Middle frontal gyrus (tissue), 1 donor: ENCODE measurements around the gene CGNL1.

ENCODE experiments used
- DNase-seq: peaks from one replicate; pipeline ENCODE4 v3.0.0-alpha.2; 2015; ENCODE audit warnings: low spot score; ENCODE audit errors: extremely low spot score

The CGNL1 gene

GRCh38 chr15:57519806-57520205 lies 143.5 kb downstream of the CGNL1 start:
- no peak for DNase-seq

DNA sequence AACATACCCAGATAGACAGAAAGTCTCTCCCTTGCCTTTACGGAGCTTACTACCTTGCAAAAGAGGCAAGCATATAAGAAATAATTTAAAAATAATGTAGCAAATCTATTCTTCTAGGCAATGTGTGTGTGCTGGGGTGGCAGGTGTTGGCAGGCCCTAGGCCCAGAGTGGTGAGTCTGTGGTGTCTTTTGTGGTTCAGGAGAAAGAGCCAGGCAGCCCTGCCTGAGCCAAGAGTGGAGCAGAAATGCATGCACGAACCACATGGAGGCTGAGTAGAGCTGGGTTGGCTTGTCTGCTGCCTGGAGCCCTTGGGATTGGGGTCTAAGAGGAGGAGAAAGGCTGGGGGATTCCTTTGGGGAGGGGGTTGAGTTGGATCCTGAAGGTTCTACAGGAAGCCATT lies 145.2 kb downstream of the CGNL1 start:
- DNase-seq: no peak

GRCh38 chr15:57522148-57522547 lies 145.8 kb downstream of the CGNL1 start:
- no peak for DNase-seq

GRCh38 chr15:57525581-57525980 lies 149.3 kb downstream of the CGNL1 start:
- DNase-seq: no peak

- no peak for DNase-seq
Measured at GRCh38 chr15:57526076-57526475, 149.8 kb downstream of the CGNL1 start.

DNA sequence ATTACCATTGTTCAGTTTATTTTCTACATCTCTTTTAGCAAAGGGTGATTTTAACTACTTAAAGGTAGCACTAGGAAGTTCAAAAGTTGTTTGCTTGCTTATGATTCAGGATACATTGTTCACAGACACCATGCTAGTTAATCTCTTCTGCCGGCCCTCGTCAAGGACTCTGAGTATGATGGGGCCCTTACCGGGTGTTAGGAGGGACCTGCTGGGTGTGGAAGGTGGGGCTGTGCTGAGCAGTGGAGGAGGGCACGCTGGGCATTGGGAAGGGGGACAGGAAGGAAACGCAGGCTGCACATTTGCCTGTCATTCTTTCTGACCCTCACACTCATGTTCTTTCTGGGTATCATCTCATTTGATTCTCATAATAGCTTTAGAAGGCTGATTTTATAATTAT lies 150.3 kb downstream of the CGNL1 start:
- no peak for DNase-seq

- peak; percentile 77 for DNase-seq
Measured at GRCh38 chr15:57527382-57528091, 151.2 kb downstream of the CGNL1 start.

DNA sequence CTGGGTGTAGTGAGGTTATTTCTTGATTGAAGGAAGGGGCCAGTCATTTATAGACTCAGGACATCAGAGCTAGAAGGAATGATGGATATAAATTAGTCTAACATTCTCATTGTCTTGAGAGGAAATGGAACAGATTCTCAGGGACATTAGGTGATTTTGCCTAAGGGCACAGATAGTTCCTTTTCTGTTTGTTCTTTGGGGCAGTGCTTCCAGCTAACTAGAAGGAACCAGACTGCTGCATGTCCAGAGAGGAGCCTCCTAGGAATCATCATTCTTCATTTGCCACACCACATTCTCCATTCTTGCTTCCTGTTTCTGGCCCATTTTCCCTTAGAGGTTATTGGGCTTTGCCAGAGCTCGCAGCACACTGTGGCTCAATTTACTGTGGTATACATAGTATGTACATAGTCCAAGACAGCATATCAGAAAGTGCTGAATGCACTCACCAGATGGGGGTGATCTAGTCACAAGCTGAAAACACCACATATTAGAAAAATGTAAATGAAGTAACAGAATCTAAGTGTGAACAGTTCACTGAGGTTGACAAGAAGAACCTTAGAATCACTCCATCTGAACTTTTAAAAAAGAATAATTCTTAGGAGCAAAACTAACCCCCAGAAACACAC lies 152.7 kb downstream of the CGNL1 start:
- DNase-seq: no peak

DNA sequence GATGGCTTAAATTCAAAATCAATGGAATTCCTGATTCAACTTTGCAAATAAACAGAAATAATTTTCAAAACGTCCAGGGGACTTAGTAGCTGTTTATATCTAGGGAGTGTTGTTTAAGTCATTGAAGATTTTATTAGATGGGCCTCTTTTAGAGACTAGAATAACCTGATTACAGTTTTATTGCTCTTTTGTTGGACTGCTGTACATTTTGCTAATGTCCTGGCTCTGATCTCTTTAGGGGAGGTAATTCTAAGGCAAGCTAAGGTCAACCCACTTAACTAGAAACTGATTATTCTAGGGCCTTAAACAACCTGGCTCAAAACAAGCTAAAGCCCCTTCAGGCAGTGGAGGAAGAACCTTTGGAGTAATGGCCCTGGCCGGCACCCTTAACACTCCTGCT lies 153.4 kb downstream of the CGNL1 start:
- no peak for DNase-seq

DNA sequence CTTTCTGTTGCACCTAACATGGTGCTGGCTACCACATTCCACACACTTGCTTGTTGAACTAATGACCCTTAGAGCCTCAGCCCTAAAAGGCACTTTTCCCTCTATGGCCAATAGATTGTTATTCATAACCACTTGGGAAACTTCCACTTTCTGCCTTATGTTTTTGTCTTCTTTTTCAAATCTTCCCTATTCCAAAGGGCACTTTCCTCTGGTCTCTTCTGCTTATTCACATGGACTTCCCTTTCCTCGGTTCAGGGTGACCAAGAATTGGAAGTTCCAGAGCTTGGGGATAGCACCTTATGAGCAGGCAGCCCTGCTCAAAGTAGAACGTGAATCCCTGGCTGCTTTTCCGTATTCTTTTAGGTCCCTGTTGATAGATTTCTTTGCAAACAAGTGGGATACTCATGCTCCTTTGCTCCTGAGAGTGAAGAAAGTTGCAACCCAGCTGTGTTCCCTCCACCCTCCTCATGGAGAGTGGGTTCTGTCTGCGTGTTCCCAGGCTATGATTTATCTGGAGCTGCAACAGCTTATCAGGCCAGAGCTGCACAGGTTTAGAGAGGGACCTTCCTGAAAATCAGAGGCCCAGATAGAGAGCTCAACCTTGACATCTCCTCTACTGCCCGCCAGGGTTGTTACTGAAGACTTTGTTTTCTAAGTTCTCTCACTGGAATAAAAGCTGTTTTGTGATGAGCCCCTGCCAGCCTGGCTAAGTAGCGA lies 156.6 kb downstream of the CGNL1 start:
- no peak for DNase-seq

DNA sequence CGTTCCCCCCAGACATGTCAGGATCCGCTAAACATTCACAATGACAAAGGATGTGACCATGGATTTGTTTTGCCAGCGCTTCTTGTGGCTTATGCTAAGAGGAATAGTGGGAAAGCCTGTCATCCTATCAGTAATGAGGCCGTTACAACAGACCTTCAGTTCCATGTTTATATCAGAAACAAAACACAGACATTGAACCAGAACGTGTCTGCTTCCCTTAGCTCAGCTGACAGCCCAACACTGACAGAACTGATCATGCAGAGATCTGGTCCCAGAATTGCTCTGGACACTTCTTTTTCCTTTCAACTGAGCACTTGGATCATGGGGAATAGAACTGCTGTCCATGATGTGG lies 157.1 kb downstream of the CGNL1 start:
- no peak for DNase-seq

- no peak for DNase-seq
Measured at GRCh38 chr15:57534281-57534680, 158.0 kb downstream of the CGNL1 start.

DNA sequence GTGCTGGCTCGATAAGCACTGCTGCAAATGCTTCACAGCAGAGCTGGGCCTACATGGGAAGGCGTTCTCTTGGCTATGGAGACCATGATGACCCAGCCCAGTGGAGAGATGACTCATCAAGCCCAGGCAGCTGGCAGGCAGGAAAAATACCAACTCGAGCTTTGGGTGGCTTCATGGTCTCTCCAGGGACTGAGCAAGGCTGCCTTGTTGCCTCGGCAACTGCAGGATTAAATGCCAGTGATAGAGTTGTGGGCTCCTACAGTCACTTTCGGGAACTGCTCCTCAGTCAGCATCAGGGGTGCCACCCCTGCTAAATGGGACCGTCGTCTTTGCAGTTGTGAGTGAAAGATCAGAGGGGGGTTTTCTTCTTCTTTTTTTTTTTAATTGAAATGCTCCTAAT lies 160.8 kb downstream of the CGNL1 start:
- DNase-seq: peak; percentile 39

DNA sequence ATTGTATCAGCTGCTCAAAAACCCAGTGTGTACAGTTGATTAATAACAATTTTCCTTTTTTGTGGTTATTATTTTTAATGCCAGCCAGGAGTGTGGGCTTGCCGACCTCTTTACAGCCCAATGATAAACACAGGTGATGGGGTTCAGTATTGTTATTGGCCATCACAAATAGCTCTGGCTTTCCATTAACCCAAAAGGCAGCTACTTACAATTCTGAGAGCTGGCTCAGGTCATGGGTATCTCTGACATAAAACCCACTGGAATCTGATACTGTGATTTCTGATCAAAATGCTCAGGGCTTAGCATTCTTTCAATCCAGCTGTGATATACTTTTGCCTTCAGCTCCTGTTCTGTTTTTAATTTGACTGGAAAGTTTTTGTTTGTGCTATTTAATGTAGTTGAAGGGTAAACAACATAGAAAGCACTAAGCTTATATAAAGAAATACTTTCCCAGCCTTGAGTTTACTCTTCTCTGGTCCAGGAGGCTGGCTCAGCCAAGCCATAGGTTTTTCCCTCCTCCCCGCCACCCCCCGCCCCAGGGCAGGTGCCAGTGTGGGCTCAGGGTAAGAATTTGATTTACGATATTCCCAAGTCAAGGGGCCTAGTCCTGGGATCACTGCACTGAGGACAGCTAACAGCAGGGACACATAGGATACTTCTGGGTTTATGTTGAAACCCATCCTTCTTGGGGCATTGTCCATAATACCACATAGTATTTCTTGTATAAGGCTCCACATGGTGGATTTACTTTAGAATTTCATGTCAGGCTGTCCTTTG lies 161.4 kb downstream of the CGNL1 start:
- DNase-seq: no peak

- DNase-seq: no peak
Measured at GRCh38 chr15:57538265-57538529, 161.9 kb downstream of the CGNL1 start.

GRCh38 chr15:57538821-57539220 lies 162.5 kb downstream of the CGNL1 start:
- no peak for DNase-seq

- no peak for DNase-seq
Measured at GRCh38 chr15:57540211-57540610, 163.9 kb downstream of the CGNL1 start.

- no peak for DNase-seq
Measured at GRCh38 chr15:57540736-57541135, 164.4 kb downstream of the CGNL1 start.

- no peak for DNase-seq
Measured at GRCh38 chr15:57541271-57541670, 165.0 kb downstream of the CGNL1 start.

DNA sequence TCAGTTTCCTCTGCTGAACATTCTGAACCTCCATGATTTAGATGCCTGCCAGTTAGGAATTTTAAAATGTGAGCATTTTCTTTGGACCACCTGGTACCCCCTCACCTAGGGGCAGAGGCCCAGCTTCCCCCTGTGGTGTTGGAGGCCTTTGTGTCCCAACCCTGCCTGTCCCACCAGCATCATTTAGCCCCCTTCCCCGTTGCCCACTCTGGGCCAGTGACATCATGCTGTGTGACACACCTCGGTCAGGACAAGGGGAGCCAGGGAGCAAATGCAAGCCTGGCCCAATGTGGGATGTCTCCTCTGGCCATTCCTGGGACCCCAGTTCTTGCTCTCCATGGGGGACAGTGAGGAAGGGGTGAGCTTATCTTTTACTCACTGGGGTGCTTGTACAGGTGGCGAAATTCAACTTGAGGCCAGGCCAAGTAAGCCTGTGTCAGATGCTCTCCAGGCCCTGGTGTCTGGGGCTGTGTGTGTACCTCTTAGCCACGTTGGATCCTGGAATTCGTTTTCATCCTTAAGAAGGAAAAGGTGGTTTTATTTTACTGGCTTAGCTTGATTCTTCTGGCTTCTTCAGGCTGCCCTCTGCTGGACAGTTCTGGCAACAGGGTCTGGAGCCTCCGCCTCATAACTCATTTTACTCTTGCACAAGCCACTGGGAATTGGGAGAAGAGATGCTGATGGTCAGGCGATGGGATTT lies 165.7 kb downstream of the CGNL1 start:
- peak; percentile 58 for DNase-seq

DNA sequence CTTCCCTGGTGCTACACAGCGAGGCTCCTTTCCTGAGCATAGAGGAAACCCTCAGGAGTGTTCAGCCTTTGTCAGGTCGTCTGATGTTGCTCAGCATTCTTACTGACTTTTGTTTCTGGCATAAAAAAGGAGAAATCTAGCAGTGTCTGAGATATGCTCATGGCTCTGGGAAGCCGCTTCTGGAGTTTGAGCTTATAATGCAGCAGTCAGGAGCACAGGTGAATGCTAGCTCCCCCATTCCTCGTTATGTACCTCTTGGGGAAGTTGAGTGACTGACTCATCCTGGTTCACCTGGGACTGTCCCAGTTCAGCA lies 166.2 kb downstream of the CGNL1 start:
- no peak for DNase-seq
